ENCODE results near the gene IL15. TPM values are rescaled to one million over a fixed set of nuclear protein-coding genes. Genes with fewer than 3 reads are reported as not detected.
A peak's percentile ranks its signal among the peaks of the same experiment; 100 is the strongest.

IL15 gene
- total RNA-seq, 1 donor from 2014 or later = 2.2 TPM

DNA sequence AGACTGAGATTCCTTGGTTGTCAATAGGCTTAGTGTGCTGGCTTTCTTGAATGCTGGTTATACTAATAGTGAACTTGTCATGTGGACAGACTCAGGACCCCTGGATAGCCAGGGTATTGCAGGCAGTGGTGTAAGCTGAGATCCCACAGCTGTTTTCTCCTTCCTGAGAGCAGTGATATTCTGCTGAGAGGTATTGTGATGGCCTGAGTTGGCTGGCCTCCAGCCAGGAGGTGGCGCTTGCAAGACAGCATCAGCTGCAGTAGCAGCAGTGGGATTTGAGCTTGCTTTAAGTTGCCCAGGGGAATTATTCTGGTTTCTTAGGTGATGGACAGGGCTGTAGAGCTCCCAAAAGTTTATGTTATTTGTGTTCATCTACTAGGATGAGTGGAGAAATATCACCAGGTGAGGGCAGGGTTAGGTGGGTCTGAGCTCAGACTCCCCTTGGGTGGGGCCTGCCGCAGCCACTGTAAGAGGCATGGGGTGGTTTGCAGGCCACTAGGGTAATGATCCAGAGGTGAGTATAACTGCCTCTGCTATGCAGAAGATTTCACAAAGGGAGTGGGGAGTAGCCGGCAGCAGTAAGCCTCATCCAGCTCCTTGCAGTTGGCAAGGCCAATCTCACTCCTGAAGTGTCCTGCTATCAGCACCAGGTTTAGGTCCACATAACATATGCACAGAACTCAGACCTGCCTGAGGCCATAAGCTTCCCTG, 66.2 kb downstream of the IL15 start:
- intact Hi-C loops (cut with micrococcal nuclease) = no loop called here
- Histone ChIP-seq H3K27me3 (ENCODE audit: low read depth) (no peaks in the 10 kb centered on the region), H3K9me3 (replicated peaks) (peaks cover 30% of the 10 kb centered on the region), H3K4me3 (no peak overlapping the region), H3K4me1 (no peaks in the 10 kb centered on the region), H3K27ac (replicated peaks) (no peak overlapping the region), H3K36me3 (no peaks in the 10 kb centered on the region)
- DNase-seq = peak; percentile 27
- TF ChIP-seq CTCF (IDR thresholded peaks at IDR 0.05; ENCODE audit: borderline replicate concordance) = no peak

GRCh38 chr4:141703497-141703896, 67.1 kb downstream of the IL15 start:
- Histone ChIP-seq H3K9me3 (replicated peaks) (peaks cover 27% of the 10 kb centered on the region), H3K4me3 (no peak overlapping the region), H3K36me3 (no peaks in the 10 kb centered on the region), H3K27me3 (ENCODE audit: low read depth) (no peaks in the 10 kb centered on the region), H3K4me1 (no peaks in the 10 kb centered on the region), H3K27ac (replicated peaks) (no peak overlapping the region)
- no peak for DNase-seq
- intact Hi-C loops (cut with micrococcal nuclease) = no loop called here
- no peak for TF ChIP-seq CTCF (IDR thresholded peaks at IDR 0.05; ENCODE audit: borderline replicate concordance)

DNA sequence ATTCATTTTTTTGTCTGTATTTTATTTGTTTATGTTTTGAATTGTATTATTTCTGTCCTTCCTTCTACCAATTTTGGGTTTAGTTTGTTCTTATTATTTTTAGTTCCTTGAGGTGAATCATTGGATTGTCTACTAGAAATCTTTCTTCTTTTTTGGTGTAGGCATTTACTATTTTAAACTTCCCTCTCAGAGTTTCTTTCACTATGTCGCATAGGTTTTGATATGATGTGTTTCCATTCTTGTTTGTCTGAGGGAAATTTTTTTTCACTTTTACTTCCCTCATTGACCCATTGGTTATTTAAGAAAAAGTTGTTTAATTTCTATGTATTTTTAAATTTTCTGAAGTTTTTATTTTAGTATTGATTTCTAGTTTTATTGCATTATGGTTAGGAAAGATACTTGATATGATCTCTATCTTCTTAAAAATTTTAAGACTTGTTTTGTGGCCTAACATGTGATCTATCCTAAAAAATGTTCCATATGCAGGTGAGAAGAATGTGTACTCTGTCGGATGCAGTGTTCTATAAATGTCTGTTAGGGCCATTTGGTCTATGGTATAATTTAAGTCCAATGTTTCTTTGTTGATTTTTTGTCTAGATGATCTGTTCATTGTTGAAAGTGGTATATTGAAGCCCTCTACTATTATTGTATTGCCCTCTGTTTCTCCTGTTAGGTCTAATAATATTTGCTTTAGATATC, 68.8 kb downstream of the IL15 start:
- Histone ChIP-seq H3K27me3 (ENCODE audit: low read depth) (no peaks in the 10 kb centered on the region), H3K4me1 (no peaks in the 10 kb centered on the region), H3K36me3 (no peaks in the 10 kb centered on the region), H3K4me3 (no peak overlapping the region), H3K27ac (replicated peaks) (no peak overlapping the region), H3K9me3 (replicated peaks) (peaks cover 27% of the 10 kb centered on the region)
- intact Hi-C loops (cut with micrococcal nuclease) = no loop called here
- no peak for TF ChIP-seq CTCF (IDR thresholded peaks at IDR 0.05; ENCODE audit: borderline replicate concordance)
- no peak for DNase-seq

- H3K4me1 ChIP-seq = no peaks in the 10 kb centered on the region
- TF ChIP-seq CTCF (IDR thresholded peaks at IDR 0.05; ENCODE audit: borderline replicate concordance) = no peak
- intact Hi-C loops (cut with micrococcal nuclease) = no loop called here
- H3K27ac ChIP-seq (replicated peaks) = no peak overlapping the region
- H3K36me3 ChIP-seq = no peaks in the 10 kb centered on the region
- H3K27me3 ChIP-seq (ENCODE audit: low read depth) = no peaks in the 10 kb centered on the region
- DNase-seq = no peak
- peaks cover 27% of the 10 kb centered on the region for H3K9me3 ChIP-seq (replicated peaks)
- no peak overlapping the region for H3K4me3 ChIP-seq
These were observed 69.5 kb downstream of the IL15 start for GRCh38 chr4:141705747-141706377.

GRCh38 chr4:141706445-141706844, 70.1 kb downstream of the IL15 start:
- no peak for TF ChIP-seq CTCF (IDR thresholded peaks at IDR 0.05; ENCODE audit: borderline replicate concordance)
- Histone ChIP-seq H3K36me3 (no peaks in the 10 kb centered on the region), H3K27ac (replicated peaks) (no peak overlapping the region), H3K4me1 (no peaks in the 10 kb centered on the region), H3K4me3 (no peak overlapping the region), H3K27me3 (ENCODE audit: low read depth) (no peaks in the 10 kb centered on the region), H3K9me3 (replicated peaks) (peaks cover 27% of the 10 kb centered on the region)
- intact Hi-C loops (cut with micrococcal nuclease) = no loop called here
- no peak for DNase-seq

All from left ventricle myocardium inferior (tissue), 1 donor.